Astrocyte (in vitro differentiated cells and primary cell): Measurements from ENCODE around the gene ATP8B4.

Experiments
- EZH2 ChIP-seq: IDR thresholded peaks from 2 replicates; pipeline ENCODE4 v1.6.1; 2012; ENCODE audit warnings: mild to moderate bottlenecking, low read length, inconsistent platforms; ENCODE audit not compliant: insufficient read depth
- TF ChIP-seq, protein P1 (sequence below): IDR thresholded peaks from 2 replicates; pipeline ENCODE4 v1.5.1; 2011; ENCODE audit warnings: low read depth, mild to moderate bottlenecking, inconsistent platforms, low read length, moderate library complexity; ENCODE audit not compliant: insufficient read depth

DNA sequence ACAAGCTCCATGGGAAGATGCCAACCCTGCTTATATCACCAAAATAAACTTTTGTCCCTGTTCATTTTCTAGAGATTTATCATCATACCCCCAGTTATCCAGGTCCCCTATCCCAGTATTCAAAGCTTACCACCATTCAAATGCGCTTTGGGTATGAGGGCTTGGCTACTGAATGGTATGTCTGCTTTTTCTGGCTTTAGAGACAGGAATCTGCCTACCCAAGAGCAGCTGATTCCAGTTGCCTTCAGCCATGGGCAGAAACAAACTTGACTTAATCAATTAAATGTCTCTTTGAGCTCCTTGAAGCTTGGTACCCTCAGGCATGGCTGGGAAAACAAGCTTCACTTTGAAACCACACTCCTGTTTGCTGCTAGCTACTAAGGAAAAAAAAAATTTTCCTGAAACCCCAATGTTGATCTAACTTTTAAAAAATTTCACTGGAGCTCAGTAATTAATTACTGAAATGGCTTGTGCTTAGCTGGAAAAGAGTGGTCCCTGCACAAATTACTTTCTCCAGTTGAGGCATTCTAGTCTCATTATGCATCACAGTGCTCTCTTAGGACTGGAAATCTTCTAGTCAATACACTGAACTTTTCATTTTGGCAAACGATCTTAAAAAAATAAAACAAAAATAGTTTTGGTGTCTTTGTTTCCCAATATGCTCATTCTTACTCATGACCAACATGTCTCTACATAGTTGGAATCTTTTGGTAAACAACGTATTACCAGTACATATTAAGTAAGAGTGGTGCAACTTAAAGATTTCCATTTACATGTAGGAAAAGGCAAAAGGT, 255.4 kb downstream of the ATP8B4 start:
- TF ChIP-seq, protein P1, sequence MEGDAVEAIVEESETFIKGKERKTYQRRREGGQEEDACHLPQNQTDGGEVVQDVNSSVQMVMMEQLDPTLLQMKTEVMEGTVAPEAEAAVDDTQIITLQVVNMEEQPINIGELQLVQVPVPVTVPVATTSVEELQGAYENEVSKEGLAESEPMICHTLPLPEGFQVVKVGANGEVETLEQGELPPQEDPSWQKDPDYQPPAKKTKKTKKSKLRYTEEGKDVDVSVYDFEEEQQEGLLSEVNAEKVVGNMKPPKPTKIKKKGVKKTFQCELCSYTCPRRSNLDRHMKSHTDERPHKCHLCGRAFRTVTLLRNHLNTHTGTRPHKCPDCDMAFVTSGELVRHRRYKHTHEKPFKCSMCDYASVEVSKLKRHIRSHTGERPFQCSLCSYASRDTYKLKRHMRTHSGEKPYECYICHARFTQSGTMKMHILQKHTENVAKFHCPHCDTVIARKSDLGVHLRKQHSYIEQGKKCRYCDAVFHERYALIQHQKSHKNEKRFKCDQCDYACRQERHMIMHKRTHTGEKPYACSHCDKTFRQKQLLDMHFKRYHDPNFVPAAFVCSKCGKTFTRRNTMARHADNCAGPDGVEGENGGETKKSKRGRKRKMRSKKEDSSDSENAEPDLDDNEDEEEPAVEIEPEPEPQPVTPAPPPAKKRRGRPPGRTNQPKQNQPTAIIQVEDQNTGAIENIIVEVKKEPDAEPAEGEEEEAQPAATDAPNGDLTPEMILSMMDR = no peak
- TF ChIP-seq EZH2 = no peak
